ENCODE measurements around the gene RBFOX1. TPM values are rescaled to one million over a fixed set of nuclear protein-coding genes. Genes with fewer than 3 reads are reported as not detected.

The RBFOX1 gene
- total and polyA plus RNA-seq, 9 donors, result 0.28 to 2.6 (median 0.48) TPM; not detected in 2

GRCh38 chr16:7366993-7367880, 34.6 kb downstream of the RBFOX1 start:
- DNase-seq, result no peak
- Histone ChIP-seq H3K36me3 (no peaks in the 10 kb centered on the region), H3K4me3 (no peak overlapping the region), H3K4me1 (ENCODE audit: insufficient read depth) (no peaks in the 10 kb centered on the region), H3K9me3 (no peaks in the 10 kb centered on the region), H3K27me3 (no peaks in the 10 kb centered on the region), H3K27ac (no peak overlapping the region)
- intact Hi-C loops (cut with DNase I), result no loop called here
- TF ChIP-seq POLR2A (IDR thresholded peaks at IDR 0.05), result no peak
- TF ChIP-seq EP300 (IDR thresholded peaks at IDR 0.05), result no peak
- no peak for TF ChIP-seq CTCF (IDR thresholded peaks at IDR 0.05)
- WGBS, 3 donors, result 77 to 85% (median 82%) methylated on average over 8 of the region's 8 CpGs

- H3K9me3 ChIP-seq, result no peaks in the 10 kb centered on the region
- no peaks in the 10 kb centered on the region for H3K4me1 ChIP-seq (ENCODE audit: insufficient read depth)
- no peaks in the 10 kb centered on the region for H3K27me3 ChIP-seq
- DNase-seq, result no peak
- no peaks in the 10 kb centered on the region for H3K36me3 ChIP-seq
- no peak overlapping the region for H3K27ac ChIP-seq
- no peak for TF ChIP-seq POLR2A (IDR thresholded peaks at IDR 0.05)
- no peak for TF ChIP-seq EP300 (IDR thresholded peaks at IDR 0.05)
- no peak for TF ChIP-seq CTCF (IDR thresholded peaks at IDR 0.05)
- intact Hi-C loops (cut with DNase I), result no loop called here
- no peak overlapping the region for H3K4me3 ChIP-seq
- 64 to 81% (median 75%) methylated on average over 4 of the region's 4 CpGs for WGBS, 3 donors
These were observed 36.6 kb downstream of the RBFOX1 start for GRCh38 chr16:7369204-7369603.

- intact Hi-C loops (cut with DNase I), result no loop called here
- H3K36me3 ChIP-seq, result no peaks in the 10 kb centered on the region
- H3K4me1 ChIP-seq (ENCODE audit: insufficient read depth), result no peaks in the 10 kb centered on the region
- TF ChIP-seq POLR2A (IDR thresholded peaks at IDR 0.05) (no peak), CTCF (IDR thresholded peaks at IDR 0.05) (no peak), EP300 (IDR thresholded peaks at IDR 0.05) (no peak)
- no peak overlapping the region for H3K27ac ChIP-seq
- H3K4me3 ChIP-seq, result no peak overlapping the region
- H3K27me3 ChIP-seq, result no peaks in the 10 kb centered on the region
- no peak for DNase-seq
- no peaks in the 10 kb centered on the region for H3K9me3 ChIP-seq
- 88 to 95% (median 93%) methylated on average over 4 of the region's 4 CpGs for WGBS, 3 donors
These were observed 39.5 kb downstream of the RBFOX1 start for GRCh38 chr16:7372095-7372494.

GRCh38 chr16:7373776-7374175, 41.1 kb downstream of the RBFOX1 start:
- Histone ChIP-seq H3K4me3 (no peak overlapping the region), H3K27ac (no peak overlapping the region), H3K36me3 (no peaks in the 10 kb centered on the region), H3K4me1 (ENCODE audit: insufficient read depth) (no peaks in the 10 kb centered on the region), H3K9me3 (no peaks in the 10 kb centered on the region), H3K27me3 (no peaks in the 10 kb centered on the region)
- intact Hi-C loops (cut with DNase I), result no loop called here
- 73 to 81% (median 79%) methylated on average over 5 of the region's 5 CpGs for WGBS, 3 donors
- no peak for TF ChIP-seq CTCF (IDR thresholded peaks at IDR 0.05)
- TF ChIP-seq EP300 (IDR thresholded peaks at IDR 0.05), result no peak
- TF ChIP-seq POLR2A (IDR thresholded peaks at IDR 0.05), result no peak
- no peak for DNase-seq

Measured in ovary (tissue), 9 donors.